ENCODE data around the gene DKK3. TPM values are rescaled to one million over a fixed set of nuclear protein-coding genes. Genes with fewer than 3 reads are reported as not detected.

Gene DKK3
- total RNA-seq, 6 experiments from 2014 or later: 518 to 872 (median 646) TPM

- no peaks in the 10 kb centered on the region for H3K27me3 Mint-ChIP-seq (ENCODE audit: insufficient read depth)
- peaks cover 37% of the 10 kb centered on the region for H3K4me1 Mint-ChIP-seq (ENCODE audit: low read depth)
- TF ChIP-seq CTCF (IDR thresholded peaks at IDR 0.05): no peak
- H3K9me3 Mint-ChIP-seq: no peaks in the 10 kb centered on the region
- H3K36me3 Mint-ChIP-seq (ENCODE audit: low read depth): peaks cover 58% of the 10 kb centered on the region
- H3K27ac Mint-ChIP-seq: peak overlapping the region; percentile 51
- H3K4me3 Mint-ChIP-seq: no peak overlapping the region
- peak; percentile 31 for DNase-seq
These were observed 70.5 kb downstream of the DKK3 start for GRCh38 chr11:11937957-11938356.

GRCh38 chr11:11937433-11937832, 71.0 kb downstream of the DKK3 start:
- no peak for DNase-seq
- no peak for TF ChIP-seq CTCF (IDR thresholded peaks at IDR 0.05)
- no peaks in the 10 kb centered on the region for H3K9me3 Mint-ChIP-seq
- no peak overlapping the region for H3K4me3 Mint-ChIP-seq
- H3K4me1 Mint-ChIP-seq (ENCODE audit: low read depth): peaks cover 42% of the 10 kb centered on the region
- H3K27me3 Mint-ChIP-seq (ENCODE audit: insufficient read depth): no peaks in the 10 kb centered on the region
- H3K27ac Mint-ChIP-seq: peak overlapping the region; percentile 51
- H3K36me3 Mint-ChIP-seq (ENCODE audit: low read depth): peaks cover 60% of the 10 kb centered on the region

- H3K4me1 Mint-ChIP-seq (ENCODE audit: low read depth): peaks cover 61% of the 10 kb centered on the region
These were observed 72.9 kb downstream of the DKK3 start for GRCh38 chr11:11935536-11935935.

GRCh38 chr11:11931461-11932055, 76.9 kb downstream of the DKK3 start:
- Mint-ChIP-seq H3K4me1 (ENCODE audit: low read depth) (peaks cover 47% of the 10 kb centered on the region), H3K36me3 (ENCODE audit: low read depth) (peaks cover 44% of the 10 kb centered on the region), H3K4me3 (no peak overlapping the region), H3K27me3 (ENCODE audit: insufficient read depth) (no peaks in the 10 kb centered on the region), H3K9me3 (no peaks in the 10 kb centered on the region), H3K27ac (peak overlapping the region; percentile 53; the same call in 1 of the 2 replicates)
- peak; percentile 92 for TF ChIP-seq CTCF (IDR thresholded peaks at IDR 0.05)
- DNase-seq: peak; percentile 70

More at GRCh38 chr11:11935536-11935935, 72.9 kb downstream of the DKK3 start:
- DNase-seq: no peak
- H3K27ac Mint-ChIP-seq: no peak overlapping the region
- H3K4me3 Mint-ChIP-seq: no peak overlapping the region
- no peaks in the 10 kb centered on the region for H3K27me3 Mint-ChIP-seq (ENCODE audit: insufficient read depth)
- H3K36me3 Mint-ChIP-seq (ENCODE audit: low read depth): peaks cover 55% of the 10 kb centered on the region
- no peaks in the 10 kb centered on the region for H3K9me3 Mint-ChIP-seq
- TF ChIP-seq CTCF (IDR thresholded peaks at IDR 0.05): no peak

GRCh38 chr11:11929920-11930319, 78.5 kb downstream of the DKK3 start:
- no peak for DNase-seq
- peaks cover 50% of the 10 kb centered on the region for H3K36me3 Mint-ChIP-seq (ENCODE audit: low read depth)
- H3K4me1 Mint-ChIP-seq (ENCODE audit: low read depth): peaks cover 40% of the 10 kb centered on the region
- H3K4me3 Mint-ChIP-seq: no peak overlapping the region
- H3K27me3 Mint-ChIP-seq (ENCODE audit: insufficient read depth): no peaks in the 10 kb centered on the region
- no peak overlapping the region for H3K27ac Mint-ChIP-seq
- TF ChIP-seq CTCF (IDR thresholded peaks at IDR 0.05): no peak
- H3K9me3 Mint-ChIP-seq: no peaks in the 10 kb centered on the region

Data from HFFc6 (cell line).